Vagina (tissue), 2 donors: ENCODE data around the gene ITPR1. TPM values are rescaled to one million over a fixed set of nuclear protein-coding genes. Genes with fewer than 3 reads are reported as not detected.
A peak's percentile ranks its signal among the peaks of the same experiment; 100 is the strongest.

Experiments
- DNase-seq, 2 donors: peaks; one replicate each; pipeline ENCODE4 v3.0.0-alpha.2; 2017; ENCODE audit errors: extremely low spot score in 2 of 2
- H3K27ac ChIP-seq: fragments of 200-600 bp; sonication (generic); one replicate; pipeline ENCODE4 v1.5.1; 2019
- H3K27me3 ChIP-seq: fragments of 200-600 bp; sonication (generic); one replicate; pipeline ENCODE4 v1.5.1; 2019
- H3K36me3 ChIP-seq, 2 donors: fragments of 200-600 bp; sonication (generic); one replicate each; pipeline ENCODE4 v1.5.1; 2017 to 2019
- H3K4me1 ChIP-seq: fragments of 200-600 bp; sonication (generic); one replicate; pipeline ENCODE4 v1.5.1; 2019
- H3K4me3 ChIP-seq, 2 donors: fragments of 200-600 bp; sonication (generic); 1 replicate in 1 of 2; 2 replicates in 1 of 2; pipeline ENCODE4 v1.5.1; 2016 to 2019
- H3K9me3 ChIP-seq: fragments of 200-600 bp; sonication (generic); one replicate; pipeline ENCODE4 v1.5.1; 2019
- CTCF ChIP-seq, 3 experiments: fragments of 450-650 bp in 2 of 3; fragments of 200-600 bp in 1 of 3; sonication (generic) in 1 of 3; IDR thresholded peaks; one replicate each; pipeline ENCODE4 v1.5.1; 2017 to 2019; ENCODE audit warnings: antibody characterized with exemption in 3 of 3, mild to moderate bottlenecking in 2 of 3, moderate library complexity in 2 of 3
- POLR2A ChIP-seq, 2 donors: fragments of 450-650 bp; IDR thresholded peaks; one replicate each; pipeline ENCODE4 v1.6.1; 2017; ENCODE audit warnings: antibody characterized with exemption in 2 of 2, mild to moderate bottlenecking in 2 of 2, moderate library complexity in 2 of 2
- POLR2AphosphoS5 ChIP-seq, 2 donors: sonication (generic); formaldehyde crosslinking; IDR thresholded peaks; one replicate each; pipeline ENCODE4 v1.9.0; 2017; ENCODE audit warnings: antibody characterized with exemption in 2 of 2, mild to moderate bottlenecking in 2 of 2, low read depth in 1 of 2; ENCODE audit not compliant: insufficient read depth in 1 of 2
- intact Hi-C: fragments of 100-400 bp; cut with DNase I; formaldehyde crosslinking; loops from one replicate; pipeline ENCODE4 v1.15.1; 2023
- total RNA-seq: library from RNA; depleted of rRNA; stranded (reverse); fragments of >200 nt; gene quantifications from one replicate; pipeline ENCODE4 v1.2.3, GENCODE V29; 2016

Gene ITPR1
- total RNA-seq, 1 donor from 2014 or later: 108 TPM

DNA sequence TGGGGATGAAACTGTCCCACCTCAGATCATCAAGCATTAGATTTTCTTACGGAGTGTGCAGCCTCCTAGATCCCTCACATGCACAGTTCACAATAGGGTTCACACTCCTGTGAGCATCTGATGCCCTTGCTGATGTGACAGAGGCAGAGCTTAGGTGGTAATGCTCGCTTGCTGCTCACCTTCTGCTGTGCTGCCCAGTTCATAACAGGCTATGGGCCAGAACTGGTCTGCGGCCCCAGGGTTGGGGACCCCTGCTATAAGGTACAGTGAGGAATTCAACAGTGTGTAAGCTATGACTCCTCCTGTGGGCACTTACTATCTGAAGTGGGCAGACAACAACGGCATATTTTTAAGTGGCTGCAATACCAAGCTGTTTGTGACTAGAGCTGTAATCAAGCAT, 298.2 kb downstream of the ITPR1 start:
- H3K4me1 ChIP-seq: no peaks in the 10 kb centered on the region
- TF ChIP-seq CTCF (IDR thresholded peaks at IDR 0.05) (no peak), POLR2A (IDR thresholded peaks at IDR 0.05) (no peak), POLR2AphosphoS5 (IDR thresholded peaks at IDR 0.05; ENCODE audit: insufficient read depth in 1 of 2, low read depth in 1 of 2) (no peak)
- no peak overlapping the region for H3K4me3 ChIP-seq
- no peak overlapping the region for H3K27ac ChIP-seq
- DNase-seq: no peak
- peaks cover 0 to 22% of the 10 kb centered on the region in 2 donors for H3K36me3 ChIP-seq
- H3K27me3 ChIP-seq: no peaks in the 10 kb centered on the region
- H3K9me3 ChIP-seq: no peaks in the 10 kb centered on the region
- intact Hi-C loops: no loop called here

GRCh38 chr3:4793311-4793710, 300.2 kb downstream of the ITPR1 start:
- no peak overlapping the region for H3K27ac ChIP-seq
- DNase-seq: no peak
- H3K4me3 ChIP-seq: no peak overlapping the region
- intact Hi-C loops: no loop called here
- no peaks in the 10 kb centered on the region for H3K9me3 ChIP-seq
- H3K4me1 ChIP-seq: no peaks in the 10 kb centered on the region
- H3K36me3 ChIP-seq: peaks cover 0 to 21% of the 10 kb centered on the region in 2 donors
- TF ChIP-seq CTCF (IDR thresholded peaks at IDR 0.05): no peak
- TF ChIP-seq POLR2AphosphoS5 (IDR thresholded peaks at IDR 0.05; ENCODE audit: insufficient read depth in 1 of 2, low read depth in 1 of 2): no peak
- H3K27me3 ChIP-seq: no peaks in the 10 kb centered on the region

DNA sequence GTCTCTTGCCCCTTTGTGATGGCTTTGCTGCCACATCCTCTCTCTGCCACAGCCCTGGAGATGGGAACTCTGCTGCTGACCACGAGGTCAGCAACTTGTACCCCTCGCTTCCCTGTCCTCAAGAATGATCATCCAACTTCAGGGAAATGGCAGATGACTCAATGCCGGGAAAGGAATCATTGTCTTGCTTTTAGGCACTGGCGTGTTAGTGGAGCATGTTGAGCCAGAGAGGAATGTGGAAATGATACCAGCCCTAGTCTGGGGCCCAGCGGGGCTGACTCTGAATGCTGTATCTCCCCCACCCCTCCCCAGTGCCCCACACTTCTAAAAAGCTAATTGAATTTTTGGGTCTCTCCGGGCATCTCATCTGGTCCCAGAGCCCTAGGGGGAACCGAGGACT, 301.2 kb downstream of the ITPR1 start:
- Histone ChIP-seq H3K27ac (no peak overlapping the region), H3K36me3 (peaks cover 0 to 13% of the 10 kb centered on the region in 2 donors), H3K4me1 (no peaks in the 10 kb centered on the region), H3K9me3 (no peaks in the 10 kb centered on the region), H3K4me3 (no peak overlapping the region), H3K27me3 (no peaks in the 10 kb centered on the region)
- DNase-seq: no peak
- TF ChIP-seq CTCF (IDR thresholded peaks at IDR 0.05) (no peak), POLR2AphosphoS5 (IDR thresholded peaks at IDR 0.05; ENCODE audit: insufficient read depth in 1 of 2, low read depth in 1 of 2) (no peak), POLR2A (IDR thresholded peaks at IDR 0.05) (no peak)
- intact Hi-C loops: no loop called here

DNA sequence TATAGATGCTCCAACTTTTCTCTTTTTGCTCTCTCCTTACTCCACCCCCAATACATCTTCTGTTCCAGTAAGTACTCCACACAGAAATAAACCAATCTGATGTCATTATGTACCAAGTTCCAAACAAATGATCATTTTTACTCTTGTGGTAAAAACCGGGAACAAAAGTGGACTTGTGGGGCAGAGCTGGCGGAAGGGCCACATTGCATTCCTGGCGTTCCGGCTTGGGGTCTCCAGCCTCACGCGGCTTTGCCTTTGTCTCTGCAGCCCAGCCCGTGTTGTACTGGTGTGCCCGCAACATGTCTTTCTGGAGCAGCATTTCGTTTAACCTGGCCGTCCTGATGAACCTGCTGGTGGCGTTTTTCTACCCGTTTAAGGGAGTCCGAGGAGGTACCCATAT, 301.6 kb downstream of the ITPR1 start:
- no peaks in the 10 kb centered on the region for H3K27me3 ChIP-seq
- H3K36me3 ChIP-seq: peaks cover 0 to 13% of the 10 kb centered on the region in 2 donors
- intact Hi-C loops: no loop called here
- DNase-seq: no peak
- no peak overlapping the region for H3K4me3 ChIP-seq
- H3K27ac ChIP-seq: no peak overlapping the region
- TF ChIP-seq POLR2AphosphoS5 (IDR thresholded peaks at IDR 0.05; ENCODE audit: insufficient read depth in 1 of 2, low read depth in 1 of 2) (peak in 1 of 2 donors; percentile 24), CTCF (IDR thresholded peaks at IDR 0.05) (no peak)
- H3K4me1 ChIP-seq: no peaks in the 10 kb centered on the region
- no peaks in the 10 kb centered on the region for H3K9me3 ChIP-seq

GRCh38 chr3:4795905-4796304, 302.8 kb downstream of the ITPR1 start:
- H3K36me3 ChIP-seq: peaks cover 0 to 17% of the 10 kb centered on the region in 2 donors
- TF ChIP-seq CTCF (IDR thresholded peaks at IDR 0.05) (no peak), POLR2AphosphoS5 (IDR thresholded peaks at IDR 0.05; ENCODE audit: insufficient read depth in 1 of 2, low read depth in 1 of 2) (no peak), POLR2A (IDR thresholded peaks at IDR 0.05) (no peak)
- H3K4me1 ChIP-seq: no peaks in the 10 kb centered on the region
- no peaks in the 10 kb centered on the region for H3K9me3 ChIP-seq
- intact Hi-C loops: no loop called here
- no peak overlapping the region for H3K27ac ChIP-seq
- DNase-seq: no peak
- no peak overlapping the region for H3K4me3 ChIP-seq
- no peaks in the 10 kb centered on the region for H3K27me3 ChIP-seq
